ENCODE results near the gene KAZALD1.

Gene KAZALD1

DNA sequence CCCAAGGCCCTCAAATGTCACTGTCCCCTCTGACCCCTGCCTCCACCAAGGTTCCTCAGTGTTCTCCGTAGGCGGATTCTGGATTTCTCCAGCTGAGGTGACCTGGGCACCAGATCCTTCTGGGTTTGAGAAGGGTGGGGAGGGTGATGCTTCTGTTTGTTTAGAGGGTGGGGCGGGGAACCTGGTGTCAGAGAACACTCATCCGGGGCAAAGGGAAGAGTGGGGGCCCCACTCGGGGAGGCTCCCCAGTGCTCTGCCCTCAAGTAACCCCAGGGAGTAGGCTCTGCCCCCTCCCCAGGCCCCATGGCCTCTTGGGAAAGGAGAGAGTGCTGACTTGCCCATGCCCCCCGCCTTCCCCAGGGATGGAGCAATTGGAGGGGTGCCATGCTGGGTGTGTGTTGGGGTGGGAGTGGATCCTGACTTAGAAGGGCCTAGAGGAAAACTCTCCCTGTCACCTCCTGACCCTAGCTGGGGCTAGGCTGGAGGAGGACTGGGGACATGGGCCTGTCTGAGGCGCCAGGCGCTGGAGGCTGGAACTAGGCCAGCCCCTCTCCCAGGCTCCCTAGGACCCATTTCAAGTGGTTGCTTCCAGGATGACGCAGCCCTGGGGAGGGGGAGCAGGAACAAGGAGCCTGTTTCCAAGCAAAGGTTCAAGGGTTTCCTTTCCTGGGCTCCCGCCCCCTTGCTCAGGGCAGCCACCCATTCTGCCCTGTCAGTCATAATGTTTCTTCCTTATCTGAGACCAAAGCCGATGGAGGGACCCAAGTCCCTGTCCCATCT is 27.9 kb downstream of the KAZALD1 start:
- no peaks in the 10 kb centered on the region for H3K36me3 ChIP-seq (replicated peaks; ENCODE audit: low read depth, low read length)
- H3K27ac ChIP-seq (ENCODE audit: low read length): no peak overlapping the region
- H4K20me1 ChIP-seq (ENCODE audit: insufficient read depth, low read length): no peaks in the 10 kb centered on the region
- H3K79me2 ChIP-seq (ENCODE audit: low read length): no peaks in the 10 kb centered on the region
- no peak overlapping the region for H3K4me2 ChIP-seq (ENCODE audit: low read length)
- peaks cover 17% of the 10 kb centered on the region for H3K27me3 ChIP-seq (ENCODE audit: low read depth, low read length)
- H3K9ac ChIP-seq (ENCODE audit: low read length): no peak overlapping the region
- no peak overlapping the region for H3K4me3 ChIP-seq (ENCODE audit: low read length)
- no peak overlapping the region for H2AFZ ChIP-seq (ENCODE audit: low read depth, low read length)
- no peaks in the 10 kb centered on the region for H3K4me1 ChIP-seq (ENCODE audit: low read length)
- no peaks in the 10 kb centered on the region for H3K9me3 ChIP-seq (ENCODE audit: insufficient read depth, low read length)
- no peak for TF ChIP-seq EZH2phosphoT487 (IDR thresholded peaks at IDR 0.05; ENCODE audit: low read depth)
- no peak for TF ChIP-seq CTCF (IDR thresholded peaks at IDR 0.05; ENCODE audit: low read depth, low read length)

GRCh38 chr10:101090597-101090996 is 28.8 kb downstream of the KAZALD1 start:
- peaks cover 15% of the 10 kb centered on the region for H3K27me3 ChIP-seq (ENCODE audit: low read depth, low read length)

DNA sequence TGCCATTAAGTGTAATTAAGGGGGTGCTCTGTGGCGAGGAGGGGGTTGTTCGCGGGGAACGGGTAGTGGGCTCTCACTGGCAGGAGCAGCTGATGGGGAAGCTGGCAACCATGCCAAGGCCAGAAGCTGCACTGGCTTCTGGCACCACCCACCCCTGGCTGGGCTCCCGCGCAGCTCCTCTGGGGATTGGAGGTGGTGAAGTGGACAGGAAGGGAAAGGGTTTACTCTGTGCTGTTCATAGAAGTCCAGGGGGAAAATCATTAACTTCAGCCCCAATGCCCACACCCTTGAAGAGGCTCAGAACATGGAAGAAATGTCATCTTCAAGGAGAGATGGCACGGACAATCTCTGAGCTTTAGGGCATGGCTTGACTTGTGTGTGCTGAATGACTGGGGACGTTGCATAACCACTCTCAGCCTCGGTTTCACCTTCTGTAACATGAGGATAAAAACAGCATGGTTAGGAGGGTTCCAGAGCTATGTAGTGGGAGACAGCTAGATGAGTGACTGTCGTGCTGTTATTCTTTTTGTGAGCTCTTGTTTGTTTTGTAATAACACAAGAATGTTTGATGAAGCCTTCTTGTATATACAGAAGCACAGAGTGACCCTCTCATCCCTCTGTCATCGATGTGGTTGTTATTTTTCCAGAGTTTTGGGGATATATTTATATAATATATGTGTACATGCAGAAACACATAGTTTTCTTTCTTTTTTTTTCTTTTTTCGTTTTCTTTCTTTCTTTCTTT is 29.9 kb downstream of the KAZALD1 start:
- no peak for TF ChIP-seq CTCF (IDR thresholded peaks at IDR 0.05; ENCODE audit: low read depth, low read length)
- no peak for TF ChIP-seq EZH2phosphoT487 (IDR thresholded peaks at IDR 0.05; ENCODE audit: low read depth)
- H3K79me2 ChIP-seq (ENCODE audit: low read length): no peaks in the 10 kb centered on the region
- H3K27ac ChIP-seq (ENCODE audit: low read length): no peak overlapping the region
- H3K4me3 ChIP-seq (ENCODE audit: low read length): no peak overlapping the region
- no peak overlapping the region for H3K9ac ChIP-seq (ENCODE audit: low read length)
- H4K20me1 ChIP-seq (ENCODE audit: insufficient read depth, low read length): no peaks in the 10 kb centered on the region
- H3K36me3 ChIP-seq (replicated peaks; ENCODE audit: low read depth, low read length): no peaks in the 10 kb centered on the region
- peaks cover 9% of the 10 kb centered on the region; the same call in 1 of the 2 replicates for H3K27me3 ChIP-seq (ENCODE audit: low read depth, low read length)
- no peaks in the 10 kb centered on the region for H3K9me3 ChIP-seq (ENCODE audit: insufficient read depth, low read length)
- H2AFZ ChIP-seq (ENCODE audit: low read depth, low read length): no peak overlapping the region
- H3K4me2 ChIP-seq (ENCODE audit: low read length): no peak overlapping the region
- H3K4me1 ChIP-seq (ENCODE audit: low read length): peaks cover 2% of the 10 kb centered on the region; the same call in 1 of the 2 replicates

More at GRCh38 chr10:101090597-101090996, 28.8 kb downstream of the KAZALD1 start:
- Histone ChIP-seq H3K4me1 (ENCODE audit: low read length) (peaks cover 2% of the 10 kb centered on the region; the same call in 1 of the 2 replicates), H3K4me3 (ENCODE audit: low read length) (no peak overlapping the region), H3K9me3 (ENCODE audit: insufficient read depth, low read length) (no peaks in the 10 kb centered on the region), H4K20me1 (ENCODE audit: insufficient read depth, low read length) (no peaks in the 10 kb centered on the region), H3K9ac (ENCODE audit: low read length) (no peak overlapping the region), H3K27ac (ENCODE audit: low read length) (no peak overlapping the region), H3K36me3 (replicated peaks; ENCODE audit: low read depth, low read length) (no peaks in the 10 kb centered on the region), H3K79me2 (ENCODE audit: low read length) (no peaks in the 10 kb centered on the region), H3K4me2 (ENCODE audit: low read length) (no peak overlapping the region), H2AFZ (ENCODE audit: low read depth, low read length) (no peak overlapping the region)
- no peak for TF ChIP-seq EZH2phosphoT487 (IDR thresholded peaks at IDR 0.05; ENCODE audit: low read depth)
- no peak for TF ChIP-seq CTCF (IDR thresholded peaks at IDR 0.05; ENCODE audit: low read depth, low read length)

- no peak overlapping the region for H3K27ac ChIP-seq (ENCODE audit: low read length)
- H3K4me2 ChIP-seq (ENCODE audit: low read length): no peak overlapping the region
- TF ChIP-seq CTCF (IDR thresholded peaks at IDR 0.05; ENCODE audit: low read depth, low read length) (no peak), EZH2phosphoT487 (IDR thresholded peaks at IDR 0.05; ENCODE audit: low read depth) (no peak)
Observed at GRCh38 chr10:101092881-101093354, 31.1 kb downstream of the KAZALD1 start.

More at GRCh38 chr10:101092881-101093354, 31.1 kb downstream of the KAZALD1 start:
- Histone ChIP-seq H3K4me3 (ENCODE audit: low read length) (no peak overlapping the region), H3K9ac (ENCODE audit: low read length) (no peak overlapping the region), H3K27me3 (ENCODE audit: low read depth, low read length) (peaks cover 9% of the 10 kb centered on the region; the same call in 1 of the 2 replicates), H4K20me1 (ENCODE audit: insufficient read depth, low read length) (no peaks in the 10 kb centered on the region), H3K4me1 (ENCODE audit: low read length) (peaks cover 2% of the 10 kb centered on the region; the same call in 1 of the 2 replicates), H3K36me3 (replicated peaks; ENCODE audit: low read depth, low read length) (no peaks in the 10 kb centered on the region), H3K79me2 (ENCODE audit: low read length) (no peaks in the 10 kb centered on the region), H2AFZ (ENCODE audit: low read depth, low read length) (no peak overlapping the region), H3K9me3 (ENCODE audit: insufficient read depth, low read length) (no peaks in the 10 kb centered on the region)

All from OCI-LY3 (cell line).